ENCODE measurements around the gene SMC6. TPM values are rescaled to one million over a fixed set of nuclear protein-coding genes. Genes with fewer than 3 reads are reported as not detected.

The SMC6 gene
- polyA plus RNA-seq, 1 donor from 2014 or later, result 20.1 TPM

- Histone ChIP-seq H4K20me1 (ENCODE audit: insufficient read depth) (no peaks in the 10 kb centered on the region), H3K27me3 (ENCODE audit: insufficient read depth, low read depth, low read length) (no peaks in the 10 kb centered on the region), H3K9me3 (ENCODE audit: low read length) (no peaks in the 10 kb centered on the region), H3K9ac (ENCODE audit: low read length) (no peak overlapping the region), H3K27ac (ENCODE audit: low read length) (no peak overlapping the region), H3K36me3 (ENCODE audit: insufficient read depth, low read length) (no peaks in the 10 kb centered on the region), H3K4me3 (ENCODE audit: low read length) (no peak overlapping the region), H2AFZ (ENCODE audit: low read depth, low read length) (no peak overlapping the region), H3K4me2 (ENCODE audit: low read length) (no peak overlapping the region), H3K9me2 (ENCODE audit: insufficient read depth, low read length) (no peaks in the 10 kb centered on the region), H3F3A (ENCODE audit: insufficient read depth, low read length, poor library complexity, severe bottlenecking) (no peaks in the 10 kb centered on the region), H3K79me2 (replicated peaks; ENCODE audit: insufficient read depth, low read length) (no peaks in the 10 kb centered on the region)
- TF ChIP-seq TAF1 (IDR thresholded peaks at IDR 0.05; ENCODE audit: low read depth), result no peak
- no peak for TF ChIP-seq RAD21 (conservative IDR thresholded peaks at IDR 0.05)
- no peak for TF ChIP-seq EZH2 (IDR thresholded peaks at IDR 0.05; ENCODE audit: borderline replicate concordance, insufficient read depth, low read length, poor library complexity, severe bottlenecking)
- TF ChIP-seq REST (IDR thresholded peaks at IDR 0.05; ENCODE audit: borderline replicate concordance), result no peak
- no peak for TF ChIP-seq CTCF (IDR thresholded peaks at IDR 0.05; ENCODE audit: poor library complexity, severe bottlenecking)
- no peak for TF ChIP-seq EP300 (conservative IDR thresholded peaks at IDR 0.05; ENCODE audit: poor library complexity, severe bottlenecking)
- TF ChIP-seq POLR2AphosphoS5 (IDR thresholded peaks at IDR 0.05), result no peak
- no peak for TF ChIP-seq SMC3 (conservative IDR thresholded peaks at IDR 0.05; ENCODE audit: poor library complexity)
- TF ChIP-seq MXI1 (conservative IDR thresholded peaks at IDR 0.05; ENCODE audit: poor library complexity, severe bottlenecking), result no peak
Measured at GRCh38 chr2:17627434-17627833, 126.2 kb downstream of the SMC6 start.

GRCh38 chr2:17626986-17627385 is 126.6 kb downstream of the SMC6 start:
- H3K27ac ChIP-seq (ENCODE audit: low read length), result no peak overlapping the region
- H3F3A ChIP-seq (ENCODE audit: insufficient read depth, low read length, poor library complexity, severe bottlenecking), result no peaks in the 10 kb centered on the region
- no peaks in the 10 kb centered on the region for H4K20me1 ChIP-seq (ENCODE audit: insufficient read depth)
- H2AFZ ChIP-seq (ENCODE audit: low read depth, low read length), result no peak overlapping the region
- no peaks in the 10 kb centered on the region for H3K9me2 ChIP-seq (ENCODE audit: insufficient read depth, low read length)
- H3K9me3 ChIP-seq (ENCODE audit: low read length), result no peaks in the 10 kb centered on the region
- H3K27me3 ChIP-seq (ENCODE audit: insufficient read depth, low read depth, low read length), result no peaks in the 10 kb centered on the region
- H3K79me2 ChIP-seq (replicated peaks; ENCODE audit: insufficient read depth, low read length), result no peaks in the 10 kb centered on the region
- no peaks in the 10 kb centered on the region for H3K36me3 ChIP-seq (ENCODE audit: insufficient read depth, low read length)
- no peak overlapping the region for H3K4me2 ChIP-seq (ENCODE audit: low read length)
- TF ChIP-seq TAF1 (IDR thresholded peaks at IDR 0.05; ENCODE audit: low read depth) (no peak), EP300 (conservative IDR thresholded peaks at IDR 0.05; ENCODE audit: poor library complexity, severe bottlenecking) (no peak), CTCF (IDR thresholded peaks at IDR 0.05; ENCODE audit: poor library complexity, severe bottlenecking) (no peak), EZH2 (IDR thresholded peaks at IDR 0.05; ENCODE audit: borderline replicate concordance, insufficient read depth, low read length, poor library complexity, severe bottlenecking) (no peak), POLR2AphosphoS5 (IDR thresholded peaks at IDR 0.05) (no peak), MXI1 (conservative IDR thresholded peaks at IDR 0.05; ENCODE audit: poor library complexity, severe bottlenecking) (no peak), RAD21 (conservative IDR thresholded peaks at IDR 0.05) (no peak), REST (IDR thresholded peaks at IDR 0.05; ENCODE audit: borderline replicate concordance) (no peak), SMC3 (conservative IDR thresholded peaks at IDR 0.05; ENCODE audit: poor library complexity) (no peak)
- H3K4me3 ChIP-seq (ENCODE audit: low read length), result no peak overlapping the region
- no peak overlapping the region for H3K9ac ChIP-seq (ENCODE audit: low read length)

All from neural cell (in vitro differentiated cells).